ENCODE results near the gene C16orf95.

C16orf95 gene

DNA sequence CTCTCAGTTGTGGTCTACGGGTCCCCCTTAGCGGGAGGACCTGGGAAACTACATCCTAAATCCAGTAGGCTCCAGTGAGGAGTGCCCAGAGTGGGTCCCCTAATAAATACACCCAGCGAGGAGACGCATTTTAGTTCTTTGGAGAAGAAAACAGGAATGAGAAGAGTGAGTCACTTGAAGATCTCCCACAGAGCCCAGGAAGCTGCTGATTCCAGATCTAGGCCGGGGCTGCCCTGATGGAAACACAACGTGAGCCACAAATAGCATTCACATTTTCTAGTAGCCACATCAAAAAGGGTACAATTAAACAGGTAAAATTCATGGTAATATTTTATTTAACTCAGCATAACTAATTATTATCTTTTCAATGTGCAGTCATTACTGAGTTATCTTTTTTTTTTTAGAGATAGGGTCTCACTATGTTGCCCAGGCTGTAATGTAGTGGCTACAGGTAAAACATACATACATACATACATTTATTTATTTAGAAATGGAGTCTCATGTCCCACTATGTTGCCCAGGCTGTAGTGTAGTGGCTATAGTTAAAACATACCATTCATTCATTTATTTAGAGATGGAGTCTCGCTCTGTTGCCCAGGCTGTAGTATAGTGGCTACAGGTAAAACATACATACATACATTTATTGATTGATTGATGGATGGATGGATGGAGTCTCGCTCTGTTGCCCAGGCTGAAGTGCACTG, 44.9 kb upstream of the C16orf95 start:
- CTCF ChIA-PET: no interaction called here

DNA sequence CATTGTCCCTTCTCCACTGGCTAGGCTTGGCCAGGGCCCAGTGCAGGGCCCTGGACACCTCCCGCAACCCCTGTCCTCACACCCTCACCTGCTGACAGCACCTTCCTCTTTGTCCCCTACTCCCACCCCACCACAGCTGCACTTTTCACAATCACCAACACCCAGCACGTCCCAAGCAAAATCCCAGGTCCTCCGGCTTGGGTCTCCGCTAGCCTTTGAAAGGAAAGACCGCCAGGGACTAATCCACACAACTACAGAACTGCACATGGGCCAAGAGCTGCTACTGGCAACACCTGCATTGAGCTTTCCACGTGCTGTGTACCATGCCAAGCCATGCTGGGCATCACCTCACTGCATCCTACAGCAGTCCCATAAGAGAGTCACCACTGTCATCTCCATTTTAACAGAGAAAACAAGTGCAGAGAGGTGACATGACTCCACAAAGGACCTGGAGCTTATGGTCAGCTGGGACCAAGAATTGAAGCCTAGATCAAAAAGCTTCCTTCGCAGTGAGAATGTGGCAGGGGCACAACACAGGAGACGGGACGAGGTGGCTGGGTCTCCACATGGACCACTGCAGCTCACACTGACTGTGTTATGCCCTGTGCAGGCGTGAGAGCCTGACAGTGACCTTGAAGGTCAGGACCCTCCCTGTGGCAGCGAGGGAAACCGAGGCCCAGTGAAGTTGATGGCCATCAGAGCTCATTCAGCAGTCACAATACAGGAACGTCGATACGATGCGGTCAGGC, 43.8 kb upstream of the C16orf95 start:
- Histone ChIP-seq H3K36me3 (ENCODE audit: control insufficient read depth in 4 of 4, insufficient read depth in 4 of 4, low read length in 3 of 4) (peaks cover 0 to 44% (median 31%) of the 10 kb centered on the region in 4 experiments), H3K27me3 (replicated peaks in 2 of 5; ENCODE audit: control insufficient read depth in 4 of 5, insufficient read depth in 5 of 5, low read length in 4 of 5) (no peaks in the 10 kb centered on the region), H3K4me1 (ENCODE audit: control extremely low read depth in 1 of 4, control insufficient read depth in 4 of 4, insufficient read depth in 4 of 4, low read length in 3 of 4) (peaks cover 0 to 16% (median 4%) of the 10 kb centered on the region in 4 experiments), H3K4me3 (ENCODE audit: control insufficient read depth in 1 of 7, extremely low read depth in 1 of 7, insufficient read depth in 4 of 7, low read depth in 2 of 7, low read length in 6 of 7) (no peak overlapping the region), H3K27ac (ENCODE audit: insufficient read depth in 1 of 2, low read depth in 1 of 2, low read length in 2 of 2, poor library complexity in 1 of 2, severe bottlenecking in 2 of 2) (no peak overlapping the region), H3K9me3 (ENCODE audit: control extremely low read depth in 1 of 5, control insufficient read depth in 4 of 5, insufficient read depth in 2 of 5, low read depth in 1 of 5, low read length in 4 of 5) (no peaks in the 10 kb centered on the region)
- DNase-seq: no peak
- ChIA-PET POLR2A (no interaction called here), CTCF (interaction anchor here (1.1 to 1.3 kb wide), 2 partner anchors 12 to 18 kb away, joined by 3 read pairs; no protein-coding TSS in a partner anchor)
- WGBS (ENCODE audit: insufficient coverage): 98% methylated on average over 15 of the region's 16 CpGs

More for the DNA sequence above, 44.9 kb upstream of the C16orf95 start:
- Histone ChIP-seq H3K9me3 (ENCODE audit: control extremely low read depth in 1 of 5, control insufficient read depth in 4 of 5, insufficient read depth in 2 of 5, low read depth in 1 of 5, low read length in 4 of 5) (no peaks in the 10 kb centered on the region), H3K4me3 (ENCODE audit: control insufficient read depth in 1 of 7, extremely low read depth in 1 of 7, insufficient read depth in 4 of 7, low read depth in 2 of 7, low read length in 6 of 7) (no peak overlapping the region), H3K36me3 (ENCODE audit: control insufficient read depth in 4 of 4, insufficient read depth in 4 of 4, low read length in 3 of 4) (peaks cover 0 to 49% (median 28%) of the 10 kb centered on the region in 4 experiments), H3K27ac (ENCODE audit: insufficient read depth in 1 of 2, low read depth in 1 of 2, low read length in 2 of 2, poor library complexity in 1 of 2, severe bottlenecking in 2 of 2) (no peak overlapping the region), H3K4me1 (ENCODE audit: control extremely low read depth in 1 of 4, control insufficient read depth in 4 of 4, insufficient read depth in 4 of 4, low read length in 3 of 4) (peaks cover 0 to 16% (median 4%) of the 10 kb centered on the region in 4 experiments), H3K27me3 (replicated peaks in 2 of 5; ENCODE audit: control insufficient read depth in 4 of 5, insufficient read depth in 5 of 5, low read length in 4 of 5) (no peaks in the 10 kb centered on the region)
- POLR2A ChIA-PET: no interaction called here
- WGBS (ENCODE audit: insufficient coverage): 97% methylated on average over 5 of the region's 8 CpGs
- no peak for DNase-seq

GRCh38 chr16:87359121-87359520, 41.9 kb upstream of the C16orf95 start:
- no peaks in the 10 kb centered on the region for H3K27me3 ChIP-seq (replicated peaks in 2 of 5; ENCODE audit: control insufficient read depth in 4 of 5, insufficient read depth in 5 of 5, low read length in 4 of 5)
- ChIA-PET POLR2A (no interaction called here), CTCF (no interaction called here)
- DNase-seq: no peak
- 95% methylated on average over 6 of the region's 7 CpGs for WGBS (ENCODE audit: insufficient coverage)
- peaks cover 0 to 5% (median under 1%) of the 10 kb centered on the region in 4 experiments for H3K4me1 ChIP-seq (ENCODE audit: control extremely low read depth in 1 of 4, control insufficient read depth in 4 of 4, insufficient read depth in 4 of 4, low read length in 3 of 4)
- H3K36me3 ChIP-seq (ENCODE audit: control insufficient read depth in 4 of 4, insufficient read depth in 4 of 4, low read length in 3 of 4): peaks cover 0 to 43% (median 30%) of the 10 kb centered on the region in 4 experiments
- H3K9me3 ChIP-seq (ENCODE audit: control extremely low read depth in 1 of 5, control insufficient read depth in 4 of 5, insufficient read depth in 2 of 5, low read depth in 1 of 5, low read length in 4 of 5): no peaks in the 10 kb centered on the region
- H3K4me3 ChIP-seq (ENCODE audit: control insufficient read depth in 1 of 7, extremely low read depth in 1 of 7, insufficient read depth in 4 of 7, low read depth in 2 of 7, low read length in 6 of 7): no peak overlapping the region
- no peak overlapping the region for H3K27ac ChIP-seq (ENCODE audit: insufficient read depth in 1 of 2, low read depth in 1 of 2, low read length in 2 of 2, poor library complexity in 1 of 2, severe bottlenecking in 2 of 2)

DNA sequence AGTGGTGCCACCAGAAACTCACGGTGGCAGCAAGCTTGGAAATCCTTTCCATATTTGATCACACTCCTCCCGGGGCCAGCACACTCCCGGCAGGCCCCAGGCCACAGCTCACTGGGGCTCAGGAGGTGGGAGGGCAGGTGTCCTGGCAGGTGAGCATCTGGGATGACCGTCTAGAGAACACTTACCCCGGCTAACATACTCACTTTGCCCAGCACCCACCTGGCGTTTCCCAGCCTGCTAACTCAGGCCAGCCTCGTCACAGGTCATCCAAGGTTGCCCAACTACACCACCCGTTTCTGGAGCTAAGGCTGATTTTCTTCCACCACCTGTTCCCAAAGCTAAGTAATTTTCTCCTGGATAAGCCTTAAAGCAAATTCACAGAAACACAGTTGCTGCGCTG, 41.5 kb upstream of the C16orf95 start:
- Histone ChIP-seq H3K27ac (ENCODE audit: insufficient read depth in 1 of 2, low read depth in 1 of 2, low read length in 2 of 2, poor library complexity in 1 of 2, severe bottlenecking in 2 of 2) (no peak overlapping the region), H3K4me1 (ENCODE audit: control extremely low read depth in 1 of 4, control insufficient read depth in 4 of 4, insufficient read depth in 4 of 4, low read length in 3 of 4) (peaks cover 0 to under 1% (median 0%) of the 10 kb centered on the region in 4 experiments), H3K36me3 (ENCODE audit: control insufficient read depth in 4 of 4, insufficient read depth in 4 of 4, low read length in 3 of 4) (peaks cover 0 to 41% (median 30%) of the 10 kb centered on the region in 4 experiments), H3K27me3 (replicated peaks in 2 of 5; ENCODE audit: control insufficient read depth in 4 of 5, insufficient read depth in 5 of 5, low read length in 4 of 5) (no peaks in the 10 kb centered on the region), H3K4me3 (ENCODE audit: control insufficient read depth in 1 of 7, extremely low read depth in 1 of 7, insufficient read depth in 4 of 7, low read depth in 2 of 7, low read length in 6 of 7) (no peak overlapping the region), H3K9me3 (ENCODE audit: control extremely low read depth in 1 of 5, control insufficient read depth in 4 of 5, insufficient read depth in 2 of 5, low read depth in 1 of 5, low read length in 4 of 5) (no peaks in the 10 kb centered on the region)
- ChIA-PET CTCF (no interaction called here), POLR2A (no interaction called here)
- DNase-seq: no peak
- over 99% methylated on average over 9 of the region's 9 CpGs for WGBS (ENCODE audit: insufficient coverage)

DNA sequence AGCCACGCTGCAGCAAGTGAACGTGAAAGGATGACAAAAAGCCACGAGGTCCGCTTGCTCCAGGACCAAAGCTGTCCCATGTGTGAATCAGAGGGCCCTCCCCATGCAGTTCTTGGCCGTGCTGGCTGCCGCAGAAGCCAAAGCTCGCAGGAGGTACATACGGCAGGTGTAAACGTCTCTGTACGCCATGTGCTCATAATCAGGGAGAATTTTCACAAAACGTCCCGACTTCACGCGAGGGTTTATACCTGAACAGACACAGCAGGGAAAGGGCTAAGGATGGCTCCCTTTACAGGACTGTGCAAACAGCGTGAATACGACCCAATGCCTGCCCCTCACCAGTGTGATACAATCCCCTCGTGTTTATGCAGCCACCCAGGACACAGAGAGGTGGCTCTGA, 41.1 kb upstream of the C16orf95 start:
- no peak for DNase-seq
- H3K36me3 ChIP-seq (ENCODE audit: control insufficient read depth in 4 of 4, insufficient read depth in 4 of 4, low read length in 3 of 4): peaks cover 0 to 43% (median 30%) of the 10 kb centered on the region in 4 experiments
- H3K4me3 ChIP-seq (ENCODE audit: control insufficient read depth in 1 of 7, extremely low read depth in 1 of 7, insufficient read depth in 4 of 7, low read depth in 2 of 7, low read length in 6 of 7): no peak overlapping the region
- ChIA-PET CTCF (no interaction called here), POLR2A (no interaction called here)
- no peaks in the 10 kb centered on the region for H3K9me3 ChIP-seq (ENCODE audit: control extremely low read depth in 1 of 5, control insufficient read depth in 4 of 5, insufficient read depth in 2 of 5, low read depth in 1 of 5, low read length in 4 of 5)
- H3K4me1 ChIP-seq (ENCODE audit: control extremely low read depth in 1 of 4, control insufficient read depth in 4 of 4, insufficient read depth in 4 of 4, low read length in 3 of 4): no peaks in the 10 kb centered on the region
- WGBS (ENCODE audit: insufficient coverage): 97% methylated on average over 17 of the region's 17 CpGs
- no peaks in the 10 kb centered on the region for H3K27me3 ChIP-seq (replicated peaks in 2 of 5; ENCODE audit: control insufficient read depth in 4 of 5, insufficient read depth in 5 of 5, low read length in 4 of 5)
- no peak overlapping the region for H3K27ac ChIP-seq (ENCODE audit: insufficient read depth in 1 of 2, low read depth in 1 of 2, low read length in 2 of 2, poor library complexity in 1 of 2, severe bottlenecking in 2 of 2)

GRCh38 chr16:87356491-87356853, 39.3 kb upstream of the C16orf95 start:
- H3K4me3 ChIP-seq (ENCODE audit: control insufficient read depth in 1 of 7, extremely low read depth in 1 of 7, insufficient read depth in 4 of 7, low read depth in 2 of 7, low read length in 6 of 7): no peak overlapping the region
- ChIA-PET POLR2A (no interaction called here), CTCF (interaction anchor here (1.0 kb wide), 1 partner anchor 13 kb away, joined by 5 read pairs; no protein-coding TSS in a partner anchor)
- no peaks in the 10 kb centered on the region for H3K4me1 ChIP-seq (ENCODE audit: control extremely low read depth in 1 of 4, control insufficient read depth in 4 of 4, insufficient read depth in 4 of 4, low read length in 3 of 4)
- 95% methylated on average over 8 of the region's 8 CpGs for WGBS (ENCODE audit: insufficient coverage)
- DNase-seq: no peak
- peaks cover 0 to 40% (median 26%) of the 10 kb centered on the region in 4 experiments for H3K36me3 ChIP-seq (ENCODE audit: control insufficient read depth in 4 of 4, insufficient read depth in 4 of 4, low read length in 3 of 4)
- H3K9me3 ChIP-seq (ENCODE audit: control extremely low read depth in 1 of 5, control insufficient read depth in 4 of 5, insufficient read depth in 2 of 5, low read depth in 1 of 5, low read length in 4 of 5): no peaks in the 10 kb centered on the region
- H3K27me3 ChIP-seq (replicated peaks in 2 of 5; ENCODE audit: control insufficient read depth in 4 of 5, insufficient read depth in 5 of 5, low read length in 4 of 5): no peaks in the 10 kb centered on the region
- H3K27ac ChIP-seq (ENCODE audit: insufficient read depth in 1 of 2, low read depth in 1 of 2, low read length in 2 of 2, poor library complexity in 1 of 2, severe bottlenecking in 2 of 2): no peak overlapping the region

DNA sequence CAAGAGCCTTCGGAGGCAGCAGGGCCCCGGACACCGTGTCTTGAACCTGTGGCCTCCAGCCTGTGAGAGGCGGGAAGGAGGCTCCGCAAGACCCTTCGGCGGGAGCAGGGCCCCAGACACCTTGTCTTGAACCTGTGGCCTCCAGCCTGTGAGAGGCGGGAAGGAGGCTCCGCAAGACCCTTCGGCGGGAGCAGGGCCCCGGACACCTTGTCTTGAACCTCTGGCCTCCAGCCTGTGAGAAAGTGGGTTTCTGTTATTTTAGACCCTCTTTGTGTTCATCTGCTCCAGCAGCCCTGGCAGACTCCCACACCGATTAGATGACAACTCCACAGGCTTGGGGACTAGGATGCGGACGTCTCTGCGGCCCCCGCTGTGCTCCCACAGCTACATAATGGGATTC, 36.4 kb upstream of the C16orf95 start:
- ChIA-PET POLR2A (no interaction called here), CTCF (interaction anchor here (1.4 kb wide), 1 partner anchor 30 kb away, joined by 4 read pairs; no protein-coding TSS in a partner anchor)
- Histone ChIP-seq H3K27me3 (replicated peaks in 2 of 5; ENCODE audit: control insufficient read depth in 4 of 5, insufficient read depth in 5 of 5, low read length in 4 of 5) (no peaks in the 10 kb centered on the region), H3K4me1 (ENCODE audit: control extremely low read depth in 1 of 4, control insufficient read depth in 4 of 4, insufficient read depth in 4 of 4, low read length in 3 of 4) (no peaks in the 10 kb centered on the region), H3K4me3 (ENCODE audit: control insufficient read depth in 1 of 7, extremely low read depth in 1 of 7, insufficient read depth in 4 of 7, low read depth in 2 of 7, low read length in 6 of 7) (no peak overlapping the region), H3K27ac (ENCODE audit: insufficient read depth in 1 of 2, low read depth in 1 of 2, low read length in 2 of 2, poor library complexity in 1 of 2, severe bottlenecking in 2 of 2) (no peak overlapping the region), H3K9me3 (ENCODE audit: control extremely low read depth in 1 of 5, control insufficient read depth in 4 of 5, insufficient read depth in 2 of 5, low read depth in 1 of 5, low read length in 4 of 5) (no peaks in the 10 kb centered on the region), H3K36me3 (ENCODE audit: control insufficient read depth in 4 of 4, insufficient read depth in 4 of 4, low read length in 3 of 4) (peaks cover 0 to 14% (median 11%) of the 10 kb centered on the region in 4 experiments)
- WGBS (ENCODE audit: insufficient coverage): 92% methylated on average over 14 of the region's 17 CpGs
- no peak for DNase-seq
